Sigmoid colon (tissue), 7 donors: ENCODE data around the gene TMEM181. TPM values are rescaled to one million over a fixed set of nuclear protein-coding genes. Genes with fewer than 3 reads are reported as not detected.
"Not testable (repeated sequence)": the region's sequence is repeated elsewhere in the genome, so short reads cannot be mapped to it uniquely, and the experiment has no call there.

Experiments
- DNase-seq: peaks from one replicate; pipeline ENCODE4 v3.0.0-alpha.2; 2019
- H3K27ac ChIP-seq, 4 donors: fragments of 200-600 bp; sonication (generic); one replicate each; pipeline ENCODE4 v1.5.1; 2016 to 2019; ENCODE audit warnings: mild to moderate bottlenecking in 1 of 4
- H3K27me3 ChIP-seq, 3 donors: fragments of 200-600 bp; sonication (generic); one replicate each; pipeline ENCODE4 v1.5.1; 2019; ENCODE audit warnings: mild to moderate bottlenecking in 1 of 3
- H3K36me3 ChIP-seq, 4 donors: fragments of 200-600 bp; sonication (generic); one replicate each; pipeline ENCODE4 v1.5.1; 2016 to 2019
- H3K4me1 ChIP-seq, 4 donors: fragments of 200-600 bp; sonication (generic); one replicate each; pipeline ENCODE4 v1.5.1; 2017 to 2019
- H3K4me3 ChIP-seq, 4 donors: fragments of 200-600 bp; sonication (generic); one replicate each; pipeline ENCODE4 v1.5.1; 2017 to 2019; ENCODE audit warnings: mild to moderate bottlenecking in 2 of 4, moderate library complexity in 1 of 4
- H3K9me3 ChIP-seq, 4 donors: fragments of 200-600 bp in 3 of 4; sonication (generic) in 3 of 4; one replicate each; pipeline versions ENCODE4 v1.5.1 to v1.6.1; 2013 to 2019
- EP300 ChIP-seq, 4 donors: sonication (generic); formaldehyde crosslinking; IDR thresholded peaks; one replicate each; pipeline ENCODE4 v1.6.1; 2017; ENCODE audit warnings: antibody characterized with exemption in 4 of 4
- POLR2A ChIP-seq, 2 donors: fragments of 450-650 bp; IDR thresholded peaks; one replicate each; pipeline ENCODE4 v1.6.1; 2016; ENCODE audit warnings: antibody characterized with exemption in 2 of 2, mild to moderate bottlenecking in 2 of 2, moderate library complexity in 2 of 2
- POLR2AphosphoS5 ChIP-seq, 4 donors: sonication (generic); formaldehyde crosslinking; IDR thresholded peaks; one replicate each; pipeline ENCODE4 v1.6.1; 2017; ENCODE audit warnings: antibody characterized with exemption in 4 of 4
- WGBS, 2 donors: extraction: QIAGEN DNeasy Blood & Tissue Kit; methylation state at CpG; one replicate each; pipeline ENCODE4 v1.1.7; 2013; 5-methylcytosine and 5-hydroxymethylcytosine counted together
- intact Hi-C: fragments of 100-400 bp; cut with DNase I; formaldehyde crosslinking; loops from one replicate; pipeline ENCODE4 v1.15.1; 2023
- polyA plus RNA-seq, 3 donors: library from polyadenylated mRNA; stranded (reverse); fragments of 200-250 nt; gene quantifications; one replicate each; pipeline ENCODE4 v1.2.3, GENCODE V29; 2013
- total RNA-seq, 4 donors: library from RNA; depleted of rRNA; stranded (reverse); fragments of >200 nt; gene quantifications; one replicate each; pipeline ENCODE4 v1.1.0, GENCODE V29; 2016
- TF ChIP-seq, protein P1 (sequence below), 4 experiments: fragments of 450-650 bp in 3 of 4; fragments of 200-600 bp in 1 of 4; IDR thresholded peaks; one replicate each; pipeline ENCODE4 v1.5.1; 2016 to 2019; ENCODE audit warnings: antibody characterized with exemption in 4 of 4, mild to moderate bottlenecking in 3 of 4, moderate library complexity in 2 of 4
- donor health status: healthy with polysubstance abuse.
- donor health status: Bipolar disorder and iron deficiency.
- donor health status: healthy.

Gene TMEM181
- total and polyA plus RNA-seq, 7 donors = 4.6 to 24.7 (median 20.8) TPM

DNA sequence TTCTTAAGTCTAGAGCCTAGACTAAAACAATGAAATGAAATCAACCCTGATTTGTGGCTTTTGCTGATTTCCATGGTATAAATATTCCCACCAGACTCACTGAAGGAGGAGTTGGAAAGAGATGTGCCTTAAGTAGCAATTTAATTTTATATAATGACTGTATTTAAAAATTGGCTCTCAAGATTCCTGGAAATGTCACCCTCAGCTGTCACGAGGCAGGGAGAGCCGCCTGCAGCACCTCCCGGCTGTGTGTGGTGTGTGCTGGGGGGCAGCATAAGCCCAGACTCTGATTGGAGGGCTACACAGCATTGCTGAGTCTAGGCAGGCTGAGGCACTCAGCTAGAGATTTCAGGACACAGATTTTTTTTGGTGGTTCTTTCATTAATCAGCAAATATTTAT lies 40.6 kb upstream of the TMEM181 start:
- Histone ChIP-seq H3K4me1 (peaks cover 0 to 14% (median 10%) of the 10 kb centered on the region in 4 donors), H3K27me3 (peaks cover 11 to 70% (median 22%) of the 10 kb centered on the region in 3 donors), H3K9me3 (no peaks in the 10 kb centered on the region), H3K4me3 (no peak overlapping the region), H3K27ac (no peak overlapping the region), H3K36me3 (no peaks in the 10 kb centered on the region)
- no peak for DNase-seq
- TF ChIP-seq, protein P1, sequence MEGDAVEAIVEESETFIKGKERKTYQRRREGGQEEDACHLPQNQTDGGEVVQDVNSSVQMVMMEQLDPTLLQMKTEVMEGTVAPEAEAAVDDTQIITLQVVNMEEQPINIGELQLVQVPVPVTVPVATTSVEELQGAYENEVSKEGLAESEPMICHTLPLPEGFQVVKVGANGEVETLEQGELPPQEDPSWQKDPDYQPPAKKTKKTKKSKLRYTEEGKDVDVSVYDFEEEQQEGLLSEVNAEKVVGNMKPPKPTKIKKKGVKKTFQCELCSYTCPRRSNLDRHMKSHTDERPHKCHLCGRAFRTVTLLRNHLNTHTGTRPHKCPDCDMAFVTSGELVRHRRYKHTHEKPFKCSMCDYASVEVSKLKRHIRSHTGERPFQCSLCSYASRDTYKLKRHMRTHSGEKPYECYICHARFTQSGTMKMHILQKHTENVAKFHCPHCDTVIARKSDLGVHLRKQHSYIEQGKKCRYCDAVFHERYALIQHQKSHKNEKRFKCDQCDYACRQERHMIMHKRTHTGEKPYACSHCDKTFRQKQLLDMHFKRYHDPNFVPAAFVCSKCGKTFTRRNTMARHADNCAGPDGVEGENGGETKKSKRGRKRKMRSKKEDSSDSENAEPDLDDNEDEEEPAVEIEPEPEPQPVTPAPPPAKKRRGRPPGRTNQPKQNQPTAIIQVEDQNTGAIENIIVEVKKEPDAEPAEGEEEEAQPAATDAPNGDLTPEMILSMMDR (IDR thresholded peaks at IDR 0.05) = no peak
- no peak for TF ChIP-seq EP300 (IDR thresholded peaks at IDR 0.05)
- no peak for TF ChIP-seq POLR2AphosphoS5 (IDR thresholded peaks at IDR 0.05)
- 74 to 79% methylated on average over 3 of the region's 3 CpGs for WGBS, 2 donors
- intact Hi-C loops = loop anchor here (5.0 kb wide), 1 partner anchor 297 kb away; no protein-coding TSS in a partner anchor

DNA sequence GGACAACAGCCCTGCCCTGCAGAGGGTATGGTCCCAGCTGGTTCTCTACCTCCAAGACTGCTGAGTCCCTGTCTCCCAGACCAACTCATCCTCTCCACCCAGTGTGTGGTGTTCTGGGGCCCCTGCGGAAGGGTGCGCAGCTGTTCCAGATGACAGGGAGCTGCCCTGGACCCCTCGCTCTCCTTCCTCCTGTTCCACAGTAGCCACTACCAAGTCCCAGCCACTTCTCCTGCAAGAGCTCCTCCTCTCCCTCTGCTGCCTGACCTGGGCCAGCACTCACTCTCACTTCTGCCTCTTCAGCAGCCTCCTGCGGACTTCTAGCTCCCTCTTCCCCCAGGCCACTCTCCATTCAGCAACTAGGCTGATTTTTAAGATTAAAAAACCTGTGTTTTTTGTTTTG lies 40.1 kb upstream of the TMEM181 start:
- no peak for DNase-seq
- TF ChIP-seq POLR2AphosphoS5 (IDR thresholded peaks at IDR 0.05) (no peak), POLR2A (IDR thresholded peaks at IDR 0.05) (no peak), EP300 (IDR thresholded peaks at IDR 0.05) (no peak)
- TF ChIP-seq, protein P1 (IDR thresholded peaks at IDR 0.05) = no peak
- intact Hi-C loops = loop anchor here (5.0 kb wide), 1 partner anchor 297 kb away; no protein-coding TSS in a partner anchor
- H3K9me3 ChIP-seq = no peaks in the 10 kb centered on the region
- H3K4me3 ChIP-seq = no peak overlapping the region
- no peaks in the 10 kb centered on the region for H3K36me3 ChIP-seq
- peaks cover 11 to 75% (median 26%) of the 10 kb centered on the region in 3 donors for H3K27me3 ChIP-seq
- peaks cover 0 to 14% (median 10%) of the 10 kb centered on the region in 4 donors for H3K4me1 ChIP-seq
- H3K27ac ChIP-seq = no peak overlapping the region
- 66 to 85% methylated on average over 4 of the region's 4 CpGs for WGBS, 2 donors

- H3K4me3 ChIP-seq, H3K36me3 ChIP-seq, H3K9me3 ChIP-seq, H3K27ac ChIP-seq, intact Hi-C loops, DNase-seq: not testable (repeated sequence)
- WGBS, 2 donors = 94 to 95% methylated on average over 7 of the region's 7 CpGs
- H3K4me1 ChIP-seq = peaks cover 0 to 12% (median 10%) of the 10 kb centered on the region in 4 donors
- H3K27me3 ChIP-seq = peaks cover 11 to 78% (median 30%) of the 10 kb centered on the region in 3 donors
Observed at GRCh38 chr6:158520975-158521374, 38.9 kb upstream of the TMEM181 start.

GRCh38 chr6:158521759-158522158 lies 38.1 kb upstream of the TMEM181 start:
- 85% methylated on average over 1 of the region's 1 CpG for WGBS, 2 donors
- no peak for DNase-seq
- H3K27me3 ChIP-seq = peaks cover 8 to 70% (median 25%) of the 10 kb centered on the region in 3 donors
- intact Hi-C loops = no loop called here
- H3K36me3 ChIP-seq = no peaks in the 10 kb centered on the region
- no peaks in the 10 kb centered on the region for H3K9me3 ChIP-seq
- H3K4me3 ChIP-seq = no peak overlapping the region
- no peak overlapping the region for H3K27ac ChIP-seq
- peaks cover 0 to 11% (median 8%) of the 10 kb centered on the region in 4 donors for H3K4me1 ChIP-seq
- TF ChIP-seq, protein P1 (IDR thresholded peaks at IDR 0.05) = no peak
- no peak for TF ChIP-seq EP300 (IDR thresholded peaks at IDR 0.05)

- Histone ChIP-seq H3K9me3 (peaks cover 0 to 4% (median under 1%) of the 10 kb centered on the region in 4 donors), H3K4me3 (no peak overlapping the region), H3K27me3 (peaks cover 8 to 62% (median 16%) of the 10 kb centered on the region in 3 donors), H3K27ac (no peak overlapping the region), H3K4me1 (peaks cover 0 to 11% (median 8%) of the 10 kb centered on the region in 4 donors), H3K36me3 (no peaks in the 10 kb centered on the region)
- 94% methylated on average over 11 of the region's 11 CpGs for whole genome bisulfite sequencing, 2 donors
- DNase-seq = no peak
- intact Hi-C loops = no loop called here
- TF ChIP-seq POLR2AphosphoS5 (IDR thresholded peaks at IDR 0.05) (no peak), POLR2A (IDR thresholded peaks at IDR 0.05) (no peak), EP300 (IDR thresholded peaks at IDR 0.05) (no peak)
- TF ChIP-seq, protein P1 (IDR thresholded peaks at IDR 0.05) = no peak
Observed at GRCh38 chr6:158522616-158523015, 37.3 kb upstream of the TMEM181 start.
